Fibroblast of lung (primary cell): Measurements from ENCODE around the gene NOXO1. TPM values are rescaled to one million over a fixed set of nuclear protein-coding genes. Genes with fewer than 3 reads are reported as not detected.
"Not testable (repeated sequence)": the region's sequence is repeated elsewhere in the genome, so short reads cannot be mapped to it uniquely, and the experiment has no call there.

Experiments used
- DNase-seq, 2 donors: peaks; one replicate each; pipeline versions ENCODE4 v3.0.0 to v3.0.0-alpha.2; 2010; ENCODE audit warnings: low read depth in 2 of 2
- H2AFZ ChIP-seq: 2 replicates; pipeline ENCODE4 v1.5.1; 2012; ENCODE audit warnings: low read length, control low read depth, inconsistent platforms
- H3K27ac ChIP-seq: 2 replicates; pipeline ENCODE4 v1.5.1; 2011; ENCODE audit warnings: low read length, control low read depth; ENCODE audit not compliant: insufficient read depth
- H3K27me3 ChIP-seq: 2 replicates; pipeline ENCODE4 v1.5.1; 2011; ENCODE audit warnings: mild to moderate bottlenecking, low read length; ENCODE audit not compliant: control insufficient read depth, insufficient read depth
- H3K36me3 ChIP-seq: 2 replicates; pipeline ENCODE4 v1.5.1; 2011; ENCODE audit warnings: low read length; ENCODE audit not compliant: control insufficient read depth, insufficient read depth
- H3K4me1 ChIP-seq: 2 replicates; pipeline ENCODE4 v1.5.1; 2011; ENCODE audit warnings: low read length; ENCODE audit not compliant: control insufficient read depth, insufficient read depth; ENCODE audit errors: extremely low read depth
- H3K4me2 ChIP-seq: 2 replicates; pipeline ENCODE4 v1.5.1; 2011; ENCODE audit warnings: low read length, control low read depth; ENCODE audit not compliant: insufficient read depth; ENCODE audit errors: extremely low read depth
- H3K4me3 ChIP-seq, 4 experiments: fragments of 200-600 bp in 1 of 4; sonication (generic) in 1 of 4; replicated peaks in 1 of 4; 2 replicates each; pipeline ENCODE4 v1.5.1; 2011 to 2016; ENCODE audit warnings: low read length in 4 of 4, low read depth in 3 of 4, mild to moderate bottlenecking in 3 of 4, control low read depth in 2 of 4, inconsistent platforms in 1 of 4, mixed read lengths in 1 of 4; ENCODE audit not compliant: insufficient read depth in 1 of 4; ENCODE audit errors: control extremely low read depth in 1 of 4
- H3K79me2 ChIP-seq: 2 replicates; pipeline ENCODE4 v1.5.1; 2012; ENCODE audit warnings: mild to moderate bottlenecking, low read length, inconsistent platforms; ENCODE audit not compliant: control insufficient read depth, insufficient read depth
- H3K9ac ChIP-seq: 2 replicates; pipeline ENCODE4 v1.5.1; 2011; ENCODE audit warnings: mild to moderate bottlenecking, low read length, control low read depth; ENCODE audit not compliant: insufficient read depth
- H3K9me3 ChIP-seq: 2 replicates; pipeline ENCODE4 v1.5.1; 2012; ENCODE audit warnings: low read depth, low read length; ENCODE audit not compliant: control insufficient read depth, insufficient read depth
- H4K20me1 ChIP-seq: 2 replicates; pipeline ENCODE4 v1.5.1; 2011; ENCODE audit warnings: low read length; ENCODE audit not compliant: control insufficient read depth, insufficient read depth; ENCODE audit errors: extremely low read depth
- CTCF ChIP-seq, 2 donors: IDR thresholded peaks in 1 of 2; conservative IDR thresholded peaks in 1 of 2; 1 replicate in 1 of 2; 2 replicates in 1 of 2; pipeline ENCODE4 v1.5.1; 2011 to 2012; ENCODE audit warnings: low read length in 2 of 2, control low read depth in 1 of 2, inconsistent platforms in 1 of 2, low read depth in 1 of 2, mild to moderate bottlenecking in 1 of 2
- EZH2 ChIP-seq: IDR thresholded peaks from 2 replicates; pipeline ENCODE4 v1.5.1; 2012; ENCODE audit warnings: low read length, control low read depth, mild to moderate bottlenecking; ENCODE audit errors: missing control alignments
- polyA plus RNA-seq, 2 donors: library from polyadenylated mRNA; depleted of rRNA in 1 of 2; stranded (reverse) in 1 of 2; unstranded in 1 of 2; fragments of >200 nt; gene quantifications; 2 replicates each; pipeline ENCODE4 v1.2.1, GENCODE V29; 2011 to 2012; ENCODE audit warnings: missing spikeins in 1 of 2
- total RNA-seq: library from RNA; depleted of rRNA; stranded (reverse); fragments of >200 nt; gene quantifications from 2 replicates; pipeline ENCODE4 v1.2.1, GENCODE V29; 2014

NOXO1 gene
- total and polyA plus RNA-seq, 2 donors (not counting 1 experiment from before 2014, with no cell fraction given) = 0.03 TPM; not detected in 1

GRCh38 chr16:1960665-1961630 is 20.3 kb downstream of the NOXO1 start:
- DNase-seq = peak; percentile 48 to 49
- peaks cover 51% of the 10 kb centered on the region for H3K79me2 ChIP-seq
- H3K9ac ChIP-seq = no peak overlapping the region
- H3K27me3 ChIP-seq = no peaks in the 10 kb centered on the region
- peaks cover 26% of the 10 kb centered on the region for H3K36me3 ChIP-seq
- H3K4me2 ChIP-seq = peak overlapping the region; percentile 93
- no peak overlapping the region for H2AFZ ChIP-seq
- no peak for TF ChIP-seq EZH2
- TF ChIP-seq CTCF (conservative IDR thresholded peaks at IDR 0.05 in 1 of 2, IDR thresholded peaks at IDR 0.05 in 1 of 2; ENCODE audit: low read depth in 1 of 2, low read length in 2 of 2) = no peak
- no peaks in the 10 kb centered on the region for H4K20me1 ChIP-seq
- no peak overlapping the region for H3K27ac ChIP-seq
- peak overlapping the region; percentile 72 to 84 (median 80) for H3K4me3 ChIP-seq
- no peaks in the 10 kb centered on the region for H3K9me3 ChIP-seq
- H3K4me1 ChIP-seq = peaks cover 9% of the 10 kb centered on the region

GRCh38 chr16:1959269-1960039 is 21.8 kb downstream of the NOXO1 start, which contains the start of gene NDUFB10:
NDUFB10 (plus strand) TSS chr16:1959538; CDS start chr16:1959625, 87 bp downstream.
- peak within 1 kb of the TSS; percentile 72 to 84 (median 80) for H3K4me3 ChIP-seq
- peak; percentile 83 to 91 for DNase-seq
- H3K4me1 ChIP-seq = peaks cover 6% of the 10 kb centered on the region
- H3K4me2 ChIP-seq = peak within 1 kb of the TSS; percentile 93
- peaks cover 26% of the 10 kb centered on the region for H3K36me3 ChIP-seq
- no peaks in the 10 kb centered on the region for H4K20me1 ChIP-seq
- H3K9ac ChIP-seq = peak within 1 kb of the TSS; percentile 84
- H3K9me3 ChIP-seq = no peaks in the 10 kb centered on the region
- TF ChIP-seq EZH2 (no peak), CTCF (conservative IDR thresholded peaks at IDR 0.05 in 1 of 2, IDR thresholded peaks at IDR 0.05 in 1 of 2; ENCODE audit: low read depth in 1 of 2, low read length in 2 of 2) (peak; percentile 39 to 57)
- peak within 1 kb of the TSS; percentile 77 for H3K27ac ChIP-seq
- H3K27me3 ChIP-seq = no peaks in the 10 kb centered on the region
- peak within 1 kb of the TSS; percentile 85 for H2AFZ ChIP-seq
- peaks cover 39% of the 10 kb centered on the region for H3K79me2 ChIP-seq

GRCh38 chr16:1958715-1959268 is 22.5 kb downstream of the NOXO1 start:
- H3K79me2 ChIP-seq = peaks cover 33% of the 10 kb centered on the region
- H2AFZ ChIP-seq = peak overlapping the region; percentile 85
- DNase-seq = no peak
- H3K27ac ChIP-seq = no peak overlapping the region
- H3K4me2 ChIP-seq = peak overlapping the region; percentile 28
- H3K4me1 ChIP-seq = peaks cover 6% of the 10 kb centered on the region
- no peak overlapping the region for H3K9ac ChIP-seq
- H3K4me3 ChIP-seq = peak overlapping the region in 1 of 4 experiments; percentile 82
- H3K9me3 ChIP-seq = no peaks in the 10 kb centered on the region
- no peaks in the 10 kb centered on the region for H3K27me3 ChIP-seq
- no peak for TF ChIP-seq EZH2
- TF ChIP-seq CTCF (conservative IDR thresholded peaks at IDR 0.05 in 1 of 2, IDR thresholded peaks at IDR 0.05 in 1 of 2; ENCODE audit: low read depth in 1 of 2, low read length in 2 of 2) = no peak
- H4K20me1 ChIP-seq = no peaks in the 10 kb centered on the region
- peaks cover 24% of the 10 kb centered on the region for H3K36me3 ChIP-seq

- H4K20me1 ChIP-seq, H3K4me3 ChIP-seq, H3K27me3 ChIP-seq, H3K27ac ChIP-seq, DNase-seq, H3K9me3 ChIP-seq, H3K9ac ChIP-seq, H3K4me2 ChIP-seq, H2AFZ ChIP-seq, H3K4me1 ChIP-seq: not testable (repeated sequence)
- Histone ChIP-seq H3K36me3 (peaks cover 19% of the 10 kb centered on the region), H3K79me2 (peaks cover 26% of the 10 kb centered on the region)
Measured at GRCh38 chr16:1958143-1958491, 23.2 kb downstream of the NOXO1 start.
